ENCODE data around the gene PRSS50.

PRSS50 gene

GRCh38 chr3:46736006-46736872 is 18.6 kb upstream of the PRSS50 start:
- no peak for TF ChIP-seq GATA1 (IDR thresholded peaks at IDR 0.05; ENCODE audit: low read depth, low read length)
- TF ChIP-seq POLR2A (IDR thresholded peaks at IDR 0.05; ENCODE audit: low read length), result no peak
- DNase-seq, result no peak

DNA sequence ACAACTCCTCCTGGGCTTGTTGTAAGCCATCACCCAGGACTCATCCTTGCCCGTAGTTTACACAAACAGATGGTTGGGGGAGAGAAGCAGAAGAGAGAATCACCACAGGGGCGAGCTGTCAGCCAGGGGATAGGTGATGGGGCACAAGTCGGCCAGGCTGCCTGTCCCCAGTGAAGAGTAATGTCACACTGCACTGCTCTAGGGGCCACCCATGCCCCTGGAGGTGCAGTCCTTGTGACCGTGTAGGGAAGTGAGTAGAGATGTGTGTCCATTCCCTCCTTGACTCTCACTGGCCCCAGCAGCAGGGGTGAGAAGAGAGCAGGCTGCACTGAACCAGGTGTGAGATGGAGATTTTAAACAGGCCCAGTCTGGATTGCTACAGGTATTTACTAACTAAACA is 17.1 kb upstream of the PRSS50 start:
- TF ChIP-seq GATA1 (IDR thresholded peaks at IDR 0.05; ENCODE audit: low read depth, low read length) (no peak), POLR2A (IDR thresholded peaks at IDR 0.05; ENCODE audit: low read length) (no peak)

DNA sequence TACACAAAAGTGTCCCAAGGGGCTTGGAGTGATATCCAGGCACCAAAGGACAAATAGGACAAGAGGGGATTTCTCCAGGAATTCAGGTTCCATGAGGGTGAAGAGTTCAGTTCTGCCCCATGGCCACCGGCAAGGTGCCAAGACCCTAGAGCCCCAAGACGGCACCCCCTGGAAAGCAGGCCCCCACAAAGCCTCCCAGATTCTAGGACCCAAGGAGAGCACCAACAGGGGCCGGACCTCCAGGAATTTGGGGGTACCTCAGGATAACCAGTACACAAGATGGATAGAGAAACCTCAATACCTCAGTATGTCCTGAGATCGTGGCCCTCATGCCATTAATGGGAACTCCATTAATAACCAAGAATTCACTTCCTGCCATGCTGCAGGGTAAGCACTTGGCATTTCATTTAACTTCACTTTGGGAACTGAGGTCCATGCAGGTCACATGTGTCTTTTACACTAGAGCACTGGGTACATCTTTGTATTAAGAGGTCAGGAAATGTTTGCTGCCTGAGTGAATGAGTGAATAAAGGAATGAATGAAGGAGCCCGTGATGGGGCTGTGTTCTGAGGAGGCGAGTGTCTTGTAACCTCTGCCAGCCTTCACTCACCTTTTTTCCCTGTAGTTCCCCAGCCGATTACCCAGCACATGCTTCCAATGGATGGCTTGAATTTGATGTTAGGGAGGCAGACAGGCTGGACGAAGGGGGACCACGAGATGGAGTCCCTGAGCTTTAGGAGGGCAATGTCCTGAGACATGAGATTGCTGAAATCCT is 15.5 kb upstream of the PRSS50 start:
- no peak for TF ChIP-seq POLR2A (IDR thresholded peaks at IDR 0.05; ENCODE audit: low read length)
- TF ChIP-seq GATA1 (IDR thresholded peaks at IDR 0.05; ENCODE audit: low read depth, low read length), result no peak
- no peak for DNase-seq

More for the DNA sequence above, 17.1 kb upstream of the PRSS50 start:
- DNase-seq, result no peak

DNA sequence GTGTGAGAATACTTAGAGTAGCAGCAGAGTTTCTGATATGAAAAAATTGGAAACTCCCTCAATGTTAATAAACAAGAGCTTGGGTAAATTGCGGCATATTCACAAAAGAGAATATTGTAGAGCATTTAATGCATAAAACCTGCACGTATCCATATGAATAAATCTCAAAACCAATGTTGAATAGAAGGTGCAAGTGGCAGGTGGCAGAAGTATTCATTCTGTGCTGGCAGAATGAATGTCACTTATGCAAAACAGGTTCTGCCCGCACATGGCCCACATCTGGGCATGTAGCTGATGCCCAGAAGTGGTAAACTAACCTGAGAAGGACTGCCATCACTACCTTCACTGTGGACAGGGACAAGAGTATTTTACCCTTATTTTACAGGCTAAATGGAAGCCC is 14.1 kb upstream of the PRSS50 start:
- DNase-seq, result no peak
- TF ChIP-seq GATA1 (IDR thresholded peaks at IDR 0.05; ENCODE audit: low read depth, low read length) (no peak), POLR2A (IDR thresholded peaks at IDR 0.05; ENCODE audit: low read length) (no peak)

DNA sequence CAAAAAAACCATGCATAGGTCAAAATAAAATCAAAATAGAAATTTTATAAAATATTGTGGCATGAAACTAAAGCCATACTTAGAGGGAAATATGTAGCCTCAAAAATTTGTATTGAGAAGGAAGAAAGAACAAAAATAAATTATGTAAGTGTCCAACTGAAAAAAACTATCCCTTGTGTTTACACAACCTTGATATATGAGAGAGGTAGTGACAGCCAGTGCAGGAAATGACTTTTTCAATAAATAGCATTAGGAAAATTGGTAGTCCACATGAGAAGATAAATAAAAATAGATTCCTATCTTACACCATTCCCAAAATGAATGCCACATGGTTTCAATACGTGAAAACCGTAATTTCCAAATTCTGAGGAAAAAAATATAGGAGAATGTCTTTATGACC is 13.2 kb upstream of the PRSS50 start:
- TF ChIP-seq GATA1 (IDR thresholded peaks at IDR 0.05; ENCODE audit: low read depth, low read length), result no peak

GRCh38 chr3:46729038-46729437 is 11.4 kb upstream of the PRSS50 start:
- no peak for DNase-seq
- TF ChIP-seq GATA1 (IDR thresholded peaks at IDR 0.05; ENCODE audit: low read depth, low read length) (no peak), POLR2A (IDR thresholded peaks at IDR 0.05; ENCODE audit: low read length) (no peak)

More for the DNA sequence above, 13.2 kb upstream of the PRSS50 start:
- no peak for DNase-seq

GRCh38 chr3:46725621-46726314 is 8.1 kb upstream of the PRSS50 start:
- no peak for DNase-seq
- TF ChIP-seq POLR2A (IDR thresholded peaks at IDR 0.05; ENCODE audit: low read length) (no peak), GATA1 (IDR thresholded peaks at IDR 0.05; ENCODE audit: low read depth, low read length) (no peak)

GRCh38 chr3:46724424-46724823 is 6.8 kb upstream of the PRSS50 start:
- TF ChIP-seq POLR2A (IDR thresholded peaks at IDR 0.05; ENCODE audit: low read length), result no peak
- TF ChIP-seq GATA1 (IDR thresholded peaks at IDR 0.05; ENCODE audit: low read depth, low read length), result no peak
- DNase-seq, result no peak

DNA sequence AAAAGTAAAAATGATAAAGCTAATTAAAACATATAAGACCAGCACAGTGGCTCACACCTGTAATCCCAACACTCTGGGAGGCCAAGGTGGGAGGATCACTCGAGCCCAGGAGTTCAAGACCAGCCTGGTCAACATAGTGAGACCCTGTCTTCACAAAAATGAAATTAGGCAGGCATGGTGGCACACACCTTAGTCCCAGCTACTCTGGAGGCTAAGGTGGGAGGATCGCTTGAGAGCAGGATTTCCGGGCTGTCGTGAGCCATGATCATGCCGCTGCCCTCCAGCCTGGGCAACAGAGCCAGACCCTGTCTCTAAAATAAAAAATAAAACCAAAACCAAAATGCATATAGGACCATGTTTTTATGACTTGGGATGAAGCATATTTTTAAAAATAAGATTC is 4.8 kb upstream of the PRSS50 start:
- DNase-seq, result no peak
- no peak for TF ChIP-seq GATA1 (IDR thresholded peaks at IDR 0.05; ENCODE audit: low read depth, low read length)
- no peak for TF ChIP-seq POLR2A (IDR thresholded peaks at IDR 0.05; ENCODE audit: low read length)

GRCh38 chr3:46721009-46721408 is 3.3 kb upstream of the PRSS50 start:
- TF ChIP-seq GATA1 (IDR thresholded peaks at IDR 0.05; ENCODE audit: low read depth, low read length), result no peak
- TF ChIP-seq POLR2A (IDR thresholded peaks at IDR 0.05; ENCODE audit: low read length), result no peak
- DNase-seq, result no peak

GRCh38 chr3:46719735-46720271 is 2.1 kb upstream of the PRSS50 start:
- DNase-seq, result no peak
- TF ChIP-seq POLR2A (IDR thresholded peaks at IDR 0.05; ENCODE audit: low read length), result no peak
- no peak for TF ChIP-seq GATA1 (IDR thresholded peaks at IDR 0.05; ENCODE audit: low read depth, low read length)

DNA sequence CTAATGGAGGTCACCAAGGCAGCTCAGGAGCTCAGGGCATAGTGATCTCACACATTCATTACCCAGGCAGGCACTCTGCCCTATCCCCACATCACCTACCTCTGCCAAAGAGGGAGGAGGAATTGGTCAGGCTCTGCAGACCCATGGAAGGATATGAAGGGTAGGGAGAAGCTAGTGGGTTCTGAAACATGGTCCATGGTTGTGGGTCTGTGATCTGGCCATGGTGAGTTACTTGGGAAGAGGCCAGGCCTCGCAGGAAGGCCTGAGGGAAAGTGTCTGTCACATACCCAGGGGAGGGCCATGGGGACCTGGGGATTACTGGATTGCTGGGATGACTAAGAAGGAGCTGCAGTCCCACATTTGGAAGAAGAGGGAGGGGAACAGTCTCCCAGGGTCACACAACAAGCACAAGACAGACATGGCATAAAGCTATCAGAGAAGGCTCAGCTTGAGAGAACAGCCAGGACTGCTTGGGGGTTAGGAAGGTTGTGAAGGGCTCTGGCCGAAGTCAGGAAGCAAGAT is 1.4 kb upstream of the PRSS50 start:
- no peak for DNase-seq
- TF ChIP-seq POLR2A (IDR thresholded peaks at IDR 0.05; ENCODE audit: low read length) (no peak), GATA1 (IDR thresholded peaks at IDR 0.05; ENCODE audit: low read depth, low read length) (no peak)

All from erythroblast (primary cell).